ENCODE data around the gene ADGRB2. TPM values are rescaled to one million over a fixed set of nuclear protein-coding genes. Genes with fewer than 3 reads are reported as not detected.

ADGRB2 gene
- total RNA-seq, 1 experiment from 2014 or later, result 12.3 TPM

- Histone ChIP-seq H3K4me3 (ENCODE audit: low read length) (no peak overlapping the region), H3K4me2 (ENCODE audit: low read length) (no peak overlapping the region), H3K9me2 (replicated peaks; ENCODE audit: low read length) (no peaks in the 10 kb centered on the region), H4K20me1 (ENCODE audit: low read length) (no peaks in the 10 kb centered on the region), H3K27ac (ENCODE audit: low read length) (no peak overlapping the region), H3K79me2 (ENCODE audit: low read length) (no peaks in the 10 kb centered on the region), H3K27me3 (ENCODE audit: low read length) (no peaks in the 10 kb centered on the region), H3F3A (ENCODE audit: low read length, unreplicated experiment) (no peaks in the 10 kb centered on the region), H3K9me3 (ENCODE audit: low read length) (no peaks in the 10 kb centered on the region), H2AFZ (ENCODE audit: low read length) (no peak overlapping the region), H3K36me3 (ENCODE audit: low read depth, low read length) (no peaks in the 10 kb centered on the region), H3K4me1 (ENCODE audit: insufficient read depth, low read length) (peaks cover 2% of the 10 kb centered on the region), H3K9ac (ENCODE audit: low read length) (no peak overlapping the region)
- ChIA-PET POLR2A (ENCODE audit: unreplicated experiment) (no interaction called here), CTCF (no interaction called here)
- no peak for DNase-seq
- TF ChIP-seq EZH2 (IDR thresholded peaks at IDR 0.05; ENCODE audit: low read length, unreplicated experiment) (no peak), EZH2phosphoT487 (IDR thresholded peaks at IDR 0.05; ENCODE audit: borderline replicate concordance, low read length) (no peak), CTCF (conservative IDR thresholded peaks at IDR 0.05; ENCODE audit: low read depth, low read length) (no peak)
- intact Hi-C loops (cut with micrococcal nuclease), result no loop called here
- BruUV-seq (replicated peaks), result no TSS peak
- ATAC-seq, result no peak
Measured at GRCh38 chr1:31767225-31767624, 3.1 kb upstream of the ADGRB2 start.

- H3K9me2 ChIP-seq (replicated peaks; ENCODE audit: low read length), result no peaks in the 10 kb centered on the region
- ATAC-seq (no peak), DNase-seq (no peak)
- CTCF ChIA-PET, result interaction anchor here (0.5 to 0.7 kb wide), 3 partner anchors 198 to 344 kb away, joined by 3 to 7 read pairs (median 4); no protein-coding TSS in a partner anchor
- H3F3A ChIP-seq (ENCODE audit: low read length, unreplicated experiment), result no peaks in the 10 kb centered on the region
- POLR2A ChIA-PET (ENCODE audit: unreplicated experiment), result no interaction called here
- H3K36me3 ChIP-seq (ENCODE audit: low read depth, low read length), result no peaks in the 10 kb centered on the region
- no TSS peak for BruUV-seq (replicated peaks)
- H4K20me1 ChIP-seq (ENCODE audit: low read length), result no peaks in the 10 kb centered on the region
- no peaks in the 10 kb centered on the region for H3K27me3 ChIP-seq (ENCODE audit: low read length)
- intact Hi-C loops (cut with micrococcal nuclease), result no loop called here
- H3K79me2 ChIP-seq (ENCODE audit: low read length), result 0 out of 2 replicates have a peak, but pooled peaks cover 5% of the 10 kb centered on the region
- no peak overlapping the region for H3K4me3 ChIP-seq (ENCODE audit: low read length)
- no peak overlapping the region for H3K9ac ChIP-seq (ENCODE audit: low read length)
- TF ChIP-seq EZH2phosphoT487 (IDR thresholded peaks at IDR 0.05; ENCODE audit: borderline replicate concordance, low read length), result no peak
- TF ChIP-seq CTCF (conservative IDR thresholded peaks at IDR 0.05; ENCODE audit: low read depth, low read length), result no peak; the same call in 1 of the 2 replicates
- no peak for TF ChIP-seq EZH2 (IDR thresholded peaks at IDR 0.05; ENCODE audit: low read length, unreplicated experiment)
- no peak overlapping the region for H3K27ac ChIP-seq (ENCODE audit: low read length)
- peaks cover 15% of the 10 kb centered on the region for H3K4me1 ChIP-seq (ENCODE audit: insufficient read depth, low read length)
- H3K9me3 ChIP-seq (ENCODE audit: low read length), result no peaks in the 10 kb centered on the region
- no peak overlapping the region for H2AFZ ChIP-seq (ENCODE audit: low read length)
- H3K4me2 ChIP-seq (ENCODE audit: low read length), result no peak overlapping the region
Measured at GRCh38 chr1:31765516-31765915, 1.4 kb upstream of the ADGRB2 start.

GRCh38 chr1:31765041-31765467 lies 914 bp upstream of the ADGRB2 start:
- no peaks in the 10 kb centered on the region for H3K27me3 ChIP-seq (ENCODE audit: low read length)
- TF ChIP-seq EZH2phosphoT487 (IDR thresholded peaks at IDR 0.05; ENCODE audit: borderline replicate concordance, low read length), result no peak
- TF ChIP-seq CTCF (conservative IDR thresholded peaks at IDR 0.05; ENCODE audit: low read depth, low read length), result peak; percentile 58
- TF ChIP-seq EZH2 (IDR thresholded peaks at IDR 0.05; ENCODE audit: low read length, unreplicated experiment), result no peak
- H4K20me1 ChIP-seq (ENCODE audit: low read length), result no peaks in the 10 kb centered on the region
- no peak overlapping the region for H3K27ac ChIP-seq (ENCODE audit: low read length)
- no peak overlapping the region for H3K4me2 ChIP-seq (ENCODE audit: low read length)
- no peak overlapping the region for H3K9ac ChIP-seq (ENCODE audit: low read length)
- ChIA-PET POLR2A (ENCODE audit: unreplicated experiment) (interaction anchor here (0.6 kb wide), 1 partner anchor 427 kb away, joined by 4 read pairs; no protein-coding TSS in a partner anchor), CTCF (interaction anchor here (0.5 to 0.7 kb wide), 3 partner anchors 199 to 344 kb away, joined by 3 to 7 read pairs (median 4); no protein-coding TSS in a partner anchor)
- no peak overlapping the region for H3K4me3 ChIP-seq (ENCODE audit: low read length)
- ATAC-seq, result no peak
- no peaks in the 10 kb centered on the region for H3K9me3 ChIP-seq (ENCODE audit: low read length)
- BruUV-seq (replicated peaks), result no TSS peak
- no peaks in the 10 kb centered on the region for H3F3A ChIP-seq (ENCODE audit: low read length, unreplicated experiment)
- intact Hi-C loops (cut with micrococcal nuclease), result no loop called here
- H3K4me1 ChIP-seq (ENCODE audit: insufficient read depth, low read length), result peaks cover 18% of the 10 kb centered on the region
- H2AFZ ChIP-seq (ENCODE audit: low read length), result no peak overlapping the region
- no peaks in the 10 kb centered on the region for H3K36me3 ChIP-seq (ENCODE audit: low read depth, low read length)
- H3K9me2 ChIP-seq (replicated peaks; ENCODE audit: low read length), result no peaks in the 10 kb centered on the region
- DNase-seq, result peak; percentile 31
- 0 out of 2 replicates have a peak, but pooled peaks cover 5% of the 10 kb centered on the region for H3K79me2 ChIP-seq (ENCODE audit: low read length)
